H54 (cell line): ENCODE measurements around the gene JADE2.
"Not testable (repeated sequence)": the region's sequence is repeated elsewhere in the genome, so short reads cannot be mapped to it uniquely, and the experiment has no call there.

ENCODE experiments used
- DNase-seq: peaks from one replicate; pipeline ENCODE4 v3.0.0; 2011; ENCODE audit warnings: low spot score, mixed read lengths; ENCODE audit not compliant: insufficient read length
- FAIRE-seq: peaks from 3 replicates; lab custom pipeline; 2011; peaks lifted over from hg19 to GRCh38; lab: Jason Lieb, UNC
- POLR2A ChIP-seq: IDR thresholded peaks from 2 replicates; pipeline ENCODE4 v1.6.1; 2011; ENCODE audit warnings: low read depth, mild to moderate bottlenecking, low read length

JADE2 gene

DNA sequence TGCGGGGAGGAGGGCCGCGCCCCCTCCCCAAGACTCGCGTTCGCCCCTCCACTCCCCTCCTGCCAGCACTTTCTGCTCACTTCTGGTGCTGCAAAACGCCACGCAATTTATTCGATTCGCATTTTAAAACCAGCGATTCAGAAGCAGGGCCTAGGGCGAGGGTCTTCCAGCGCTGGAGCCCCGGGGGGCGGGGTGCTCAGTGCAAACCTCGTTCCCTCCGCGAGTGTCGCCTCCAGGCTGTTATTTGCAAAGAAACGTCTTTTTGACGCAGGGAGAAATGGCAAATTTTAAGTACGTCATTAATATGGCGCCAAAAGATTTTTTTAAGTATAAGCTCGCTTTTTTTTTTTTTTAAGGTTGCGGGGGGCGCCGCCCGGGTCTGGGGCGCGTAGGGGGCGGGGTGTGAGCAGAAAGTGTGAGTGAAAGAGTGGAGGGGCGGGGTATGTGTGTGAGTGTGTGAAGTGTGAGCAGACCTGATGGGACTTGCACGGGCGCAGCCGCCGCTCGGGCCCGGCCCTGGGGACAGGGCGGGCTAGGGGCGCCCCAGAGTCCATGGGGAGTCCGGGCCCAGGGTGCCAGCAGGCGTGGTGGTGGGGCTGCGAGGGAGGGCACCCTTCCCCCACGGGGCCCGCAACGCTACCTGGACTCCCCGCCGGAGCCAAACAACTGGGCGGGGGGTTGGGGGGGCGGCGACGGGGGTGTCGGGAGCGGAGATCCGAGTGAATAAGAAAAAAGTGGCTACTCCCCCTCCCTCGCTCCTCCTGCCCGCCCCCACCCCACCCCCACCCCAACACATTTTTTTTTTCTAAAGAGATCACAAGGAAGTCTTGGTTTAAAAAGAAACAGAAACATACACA, at the start of gene JADE2:
JADE2 (plus strand) TSS at position 845 of the 857 bp plus-strand sequence. CDS start 10,188 bp downstream, outside the sequence.
- 0 out of 2 replicates have a peak, but pooled peaks have one; percentile 15 for TF ChIP-seq POLR2A
- no peak for FAIRE-seq
- peak; percentile 68 for DNase-seq

DNA sequence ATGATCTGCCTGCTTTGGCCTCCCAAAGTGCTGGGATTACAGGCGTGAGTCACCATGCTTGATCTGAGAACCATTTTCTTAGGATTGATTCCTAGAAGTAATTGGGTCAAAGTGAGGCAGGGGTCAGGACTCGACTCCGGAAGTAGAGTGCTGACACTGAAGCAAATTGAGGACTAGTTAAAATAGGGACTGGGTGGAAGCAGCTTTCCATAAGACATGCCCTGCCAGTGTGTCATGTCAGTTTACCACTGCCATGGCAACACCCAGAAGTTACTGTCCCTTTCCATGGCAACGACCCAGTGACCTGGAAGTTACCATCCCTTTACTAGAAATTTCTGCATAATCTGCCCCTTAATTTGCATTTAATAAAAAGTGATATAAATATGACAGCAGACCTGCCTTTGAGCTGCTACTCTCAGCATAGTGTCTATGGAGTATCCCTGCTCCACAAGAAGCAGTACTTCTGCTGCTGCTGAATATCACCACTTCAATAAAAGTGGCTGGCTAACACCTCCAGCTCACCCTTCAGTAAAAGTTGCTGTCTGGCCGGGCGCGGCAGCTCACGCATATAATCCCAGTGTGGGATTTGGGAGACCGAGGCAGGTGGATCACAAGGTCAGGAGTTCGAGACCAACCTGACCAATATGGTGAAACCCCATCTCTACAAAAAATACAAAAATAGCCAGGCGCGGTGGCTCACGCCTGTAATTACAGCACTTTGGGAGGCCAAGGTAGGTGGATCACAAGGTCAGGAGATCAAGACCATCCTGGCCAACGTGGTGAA, 47.8 kb upstream of the JADE2 start:
- TF ChIP-seq POLR2A = no peak
- no peak for DNase-seq
- FAIRE-seq = no peak

DNA sequence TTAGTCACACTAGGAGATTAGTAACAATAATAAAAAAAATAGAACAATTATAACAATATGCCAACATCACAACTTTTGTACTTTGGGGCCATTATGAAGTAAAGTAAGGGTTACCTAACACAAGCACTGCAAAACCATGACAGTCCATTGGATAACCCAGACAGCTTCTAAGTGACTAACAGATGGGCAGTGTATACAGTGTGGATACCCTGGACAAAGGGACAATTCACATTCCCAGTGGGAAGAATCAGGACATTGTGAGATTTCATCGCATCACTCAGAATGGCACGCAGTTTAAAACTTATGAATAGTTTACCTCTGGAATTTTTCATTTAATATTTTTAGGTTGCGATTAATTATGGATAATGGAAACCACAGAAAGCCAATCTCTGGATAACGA, 45.6 kb upstream of the JADE2 start:
- no peak for TF ChIP-seq POLR2A
- no peak for FAIRE-seq
- DNase-seq = no peak

DNA sequence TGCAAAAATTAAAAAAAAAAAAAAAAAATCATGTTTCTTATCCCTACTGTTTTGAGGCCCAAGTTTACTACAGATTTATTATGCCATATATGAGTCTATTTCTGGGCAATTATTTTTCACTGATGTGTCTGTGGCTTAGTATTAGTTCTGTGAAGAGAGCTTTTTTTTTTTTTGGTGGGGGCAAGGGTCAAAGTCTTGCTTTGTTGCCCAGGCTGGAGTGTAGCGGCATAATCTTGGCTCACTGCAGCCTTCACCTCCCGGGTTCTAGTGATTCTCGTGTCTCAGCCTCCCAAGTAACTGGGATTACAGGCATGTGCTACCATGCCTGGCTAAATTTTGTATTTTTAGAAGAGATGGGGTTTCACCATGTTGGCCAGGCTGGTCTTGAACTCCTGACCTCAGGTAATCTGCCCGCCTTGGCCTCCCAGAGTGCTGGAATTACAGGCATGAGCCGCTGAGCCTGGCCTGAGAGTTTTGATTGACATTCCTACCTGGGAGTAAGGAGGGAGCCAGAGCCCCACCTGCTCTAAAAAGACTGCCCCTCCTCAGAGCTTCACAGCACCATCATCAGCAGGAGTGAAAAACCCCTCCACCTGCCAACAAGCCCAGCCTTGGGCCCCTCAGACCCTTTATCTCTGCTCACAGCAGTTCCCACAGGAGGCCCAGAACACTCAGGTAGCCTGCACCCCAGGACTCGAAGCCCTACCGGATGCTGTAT, 36.1 kb upstream of the JADE2 start:
- FAIRE-seq = no peak
- TF ChIP-seq POLR2A = no peak
- no peak for DNase-seq

DNA sequence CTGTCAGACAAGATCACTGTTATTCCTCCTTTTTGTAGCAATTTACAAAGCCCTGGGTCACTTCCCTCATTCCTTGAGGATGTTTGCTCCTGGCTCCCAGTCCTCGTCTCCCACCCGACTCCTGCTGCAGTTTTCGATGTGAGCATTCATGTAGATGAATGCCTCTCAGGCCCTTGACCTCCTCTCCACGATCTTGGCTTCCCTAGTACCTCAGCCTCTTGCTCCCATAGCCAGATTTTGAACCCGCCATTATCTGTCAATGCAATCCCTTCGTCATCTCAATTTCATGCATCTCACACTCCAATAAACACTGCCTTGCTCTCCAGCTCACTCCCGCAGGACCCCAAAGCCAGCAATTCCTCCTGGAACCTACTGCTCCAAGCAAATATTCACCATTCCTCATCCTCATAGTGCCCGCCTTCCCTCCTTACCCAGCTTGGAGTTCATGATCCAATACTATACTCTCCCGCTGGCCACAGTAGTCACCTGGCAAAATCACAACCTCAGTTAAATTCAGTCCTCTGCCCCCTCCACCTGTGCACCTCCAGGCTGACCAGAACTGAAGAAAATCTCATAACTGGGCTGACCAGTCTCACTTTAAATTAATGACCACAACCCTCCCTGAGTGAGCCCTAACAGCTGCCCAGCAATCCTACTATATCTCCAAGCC, 35.1 kb upstream of the JADE2 start:
- TF ChIP-seq POLR2A = no peak
- FAIRE-seq (no peak), DNase-seq (no peak)

DNA sequence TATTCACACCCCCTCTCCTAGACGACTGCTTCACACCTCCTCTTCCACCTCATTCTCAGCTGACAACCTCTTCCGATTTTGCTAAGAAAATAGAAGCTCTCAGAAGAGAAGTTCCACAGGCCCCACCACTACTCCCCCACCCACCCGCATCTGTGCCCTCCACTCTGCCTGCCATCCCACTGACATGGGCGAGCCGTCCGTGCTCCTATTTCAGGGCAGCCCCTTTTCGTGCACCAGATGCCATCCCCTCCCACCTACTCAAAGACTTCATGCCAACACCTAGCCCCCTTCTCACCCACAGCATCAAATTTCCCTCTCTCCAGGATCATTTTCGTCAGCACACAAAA, 34.6 kb upstream of the JADE2 start:
- FAIRE-seq = no peak
- TF ChIP-seq POLR2A = no peak
- DNase-seq = no peak

DNA sequence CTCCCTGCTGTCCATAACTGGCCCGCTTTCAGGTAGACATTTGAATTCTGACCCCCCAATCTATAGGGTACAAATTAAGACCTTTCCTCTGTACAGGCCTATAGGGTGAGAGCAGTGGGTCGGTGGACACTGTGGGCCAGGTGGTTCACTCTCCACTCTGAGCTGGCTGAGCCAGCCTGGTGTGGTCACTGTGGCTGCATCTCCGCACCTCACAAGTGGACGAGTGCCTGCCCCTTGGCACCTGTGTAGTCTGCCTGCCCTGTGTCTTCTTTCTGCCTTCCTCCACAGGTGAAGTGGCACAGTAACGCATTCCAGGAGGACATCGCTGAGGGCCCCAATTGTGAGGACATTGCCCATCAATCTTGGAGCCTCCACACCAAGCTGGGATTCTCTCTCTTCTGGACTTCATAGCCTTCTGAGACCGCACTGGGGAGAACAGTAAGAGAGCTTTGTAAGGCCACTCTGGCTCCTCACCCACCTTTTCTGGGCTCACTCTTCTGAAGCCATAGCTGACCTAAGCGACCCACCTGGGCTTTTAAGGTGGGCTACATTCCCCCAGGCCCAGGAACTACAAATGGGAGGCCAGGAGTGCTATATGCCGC, 33.5 kb upstream of the JADE2 start:
- FAIRE-seq (no peak), DNase-seq (no peak)
- TF ChIP-seq POLR2A = no peak

DNA sequence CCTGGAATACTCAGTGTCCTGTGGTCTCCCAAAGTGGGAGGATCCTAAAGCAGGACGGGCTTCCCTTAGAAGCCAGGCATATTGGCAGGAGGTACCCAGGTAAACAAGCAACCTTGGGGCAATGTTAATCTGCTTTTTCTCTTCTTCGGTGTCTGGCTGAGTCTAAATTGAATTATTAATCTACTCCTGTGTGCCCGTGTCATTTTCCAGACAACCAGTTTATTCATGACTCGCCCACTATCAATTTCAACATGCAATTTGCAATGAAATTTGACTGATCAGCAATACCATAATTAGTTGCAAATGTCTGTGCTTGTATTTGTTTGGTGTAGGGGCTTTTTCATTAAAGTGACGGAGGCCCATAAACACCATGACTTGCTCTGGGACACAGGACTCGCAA, 32.9 kb upstream of the JADE2 start:
- no peak for FAIRE-seq
- TF ChIP-seq POLR2A = no peak
- no peak for DNase-seq

DNA sequence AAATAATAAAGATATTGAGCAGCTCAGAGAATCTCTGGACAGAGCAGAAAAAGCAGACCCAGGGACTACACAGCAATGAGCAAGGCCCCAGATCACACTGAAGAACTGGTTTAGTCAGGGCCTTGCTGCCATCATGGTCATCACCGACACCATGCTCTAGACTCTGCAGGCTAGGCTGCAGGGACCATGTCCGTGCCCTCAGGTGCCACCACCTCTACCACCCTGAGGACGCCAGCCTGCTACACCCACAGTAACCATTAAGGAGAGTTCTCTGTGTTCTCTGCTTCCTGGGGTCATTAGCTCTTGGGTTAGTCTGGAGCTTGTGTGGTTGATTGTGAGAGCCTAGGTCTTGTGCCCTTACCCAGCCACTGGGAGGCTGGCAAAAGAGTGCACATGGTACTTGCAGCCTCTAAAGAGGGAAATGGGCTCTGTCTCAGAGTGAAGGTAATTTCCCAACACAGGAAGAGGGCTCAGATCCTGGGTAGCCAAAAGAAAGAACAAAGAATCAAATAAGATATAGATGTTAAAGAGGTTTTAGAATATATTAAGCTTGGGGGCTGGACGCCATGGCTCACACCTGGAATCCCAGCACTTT, 31.9 kb upstream of the JADE2 start:
- DNase-seq = no peak
- TF ChIP-seq POLR2A = no peak
- FAIRE-seq = no peak

DNA sequence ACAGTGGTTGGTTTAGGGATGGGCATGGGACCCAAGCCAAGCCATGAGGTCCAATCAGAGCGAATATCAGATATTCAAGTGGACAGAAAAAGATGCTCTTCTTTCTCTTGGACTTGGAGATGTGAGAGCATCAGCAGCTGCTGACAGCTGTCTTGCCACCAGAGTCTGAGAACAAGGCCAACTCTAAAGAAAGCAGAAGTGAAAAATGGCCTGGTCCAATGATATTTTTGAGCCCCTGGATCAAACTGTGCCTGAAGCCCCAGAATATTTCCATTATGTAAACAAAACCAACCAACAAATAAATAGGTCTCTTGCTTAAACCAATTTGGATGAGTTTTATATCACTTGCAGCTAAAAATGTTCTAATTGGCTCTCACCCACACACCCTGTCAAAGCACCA, 30.7 kb upstream of the JADE2 start:
- FAIRE-seq (no peak), DNase-seq (no peak)
- TF ChIP-seq POLR2A = no peak

DNA sequence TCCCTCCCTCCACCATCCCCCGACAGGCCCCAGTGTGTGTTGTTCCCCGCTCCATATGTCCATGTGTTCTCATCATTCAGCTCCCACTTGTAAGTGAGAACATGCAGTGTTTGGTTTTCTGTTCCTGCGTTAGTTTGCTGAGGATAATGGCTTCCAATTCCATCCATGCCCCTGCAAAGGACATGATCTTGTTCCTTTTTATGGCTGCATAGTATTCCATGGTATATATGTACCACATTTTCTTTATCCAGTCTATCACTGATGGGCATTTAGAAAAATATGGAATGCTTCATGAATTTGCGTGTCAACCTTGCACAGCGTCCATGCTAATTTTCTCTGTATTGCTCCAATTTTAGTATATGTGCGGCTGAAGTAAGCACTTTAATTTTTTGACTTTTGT, 25.6 kb upstream of the JADE2 start:
- FAIRE-seq, DNase-seq: not testable (repeated sequence)

DNA sequence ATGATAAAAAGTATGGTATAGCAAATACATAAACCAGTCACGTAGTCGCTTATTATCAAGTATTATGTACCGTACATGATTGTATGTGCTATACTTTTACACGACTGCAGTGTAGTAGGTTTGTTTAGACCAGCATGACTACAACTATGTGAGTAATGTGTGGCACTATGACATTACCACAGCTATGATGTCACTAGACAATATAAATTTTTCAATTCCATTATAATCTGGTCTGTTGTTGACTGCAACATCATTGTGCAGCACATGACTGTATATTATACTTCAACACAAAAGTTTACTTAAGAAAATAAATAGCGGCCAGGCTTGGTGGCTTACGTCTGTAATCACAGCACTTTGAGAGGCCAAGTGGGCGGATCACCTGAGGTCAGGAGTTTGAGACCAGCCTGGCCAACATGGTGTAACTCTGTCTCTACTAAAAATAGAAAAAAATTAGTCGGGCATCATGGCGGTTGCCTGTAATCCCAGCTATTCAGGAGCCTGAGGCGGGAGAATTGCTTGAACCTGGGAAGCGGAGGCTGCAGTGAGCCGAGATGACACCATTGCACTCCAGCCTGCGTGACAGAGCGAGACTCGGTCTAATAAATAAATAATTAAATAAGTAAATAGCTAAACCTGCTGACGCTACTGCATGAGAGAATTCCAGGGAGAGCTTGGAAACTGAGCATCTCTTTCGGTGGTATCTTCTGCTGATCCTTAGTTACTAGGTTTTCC, 24.6 kb upstream of the JADE2 start:
- FAIRE-seq (no peak), DNase-seq (no peak)
- no peak for TF ChIP-seq POLR2A

DNA sequence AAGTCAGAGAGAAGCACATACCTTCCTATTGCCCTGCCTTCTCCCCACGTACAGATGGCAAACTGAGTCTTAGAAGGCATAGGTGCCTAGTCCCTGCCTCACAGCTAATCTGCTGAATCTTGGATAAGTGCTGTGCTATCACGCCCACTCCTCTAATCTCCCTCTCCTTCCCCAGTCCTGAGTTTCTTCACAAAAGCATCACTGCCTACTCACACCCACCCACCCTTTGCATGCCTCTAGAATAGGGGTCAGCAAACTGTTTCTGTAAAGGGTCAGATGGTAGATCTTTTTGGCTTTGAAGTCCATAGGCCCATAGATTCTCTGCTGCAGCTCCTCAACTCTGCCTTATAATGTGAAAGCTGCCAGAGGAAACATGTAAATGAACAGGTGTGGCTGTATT, 23.2 kb upstream of the JADE2 start:
- no peak for FAIRE-seq
- no peak for TF ChIP-seq POLR2A
- no peak for DNase-seq
